ENCODE results near the gene SPATA46.
"Not testable (repeated sequence)": the region's sequence is repeated elsewhere in the genome, so short reads cannot be mapped to it uniquely, and the experiment has no call there.

SPATA46 gene

GRCh38 chr1:162353702-162354101 is 23.0 kb downstream of the SPATA46 start:
- no peak for DNase-seq (ENCODE audit: low spot score)

- no peak for DNase-seq (ENCODE audit: low spot score)
These were observed 23.6 kb downstream of the SPATA46 start for GRCh38 chr1:162353078-162353477.

- DNase-seq (ENCODE audit: low spot score): not testable (repeated sequence)
These were observed 24.8 kb downstream of the SPATA46 start for GRCh38 chr1:162351874-162352273.

- DNase-seq (ENCODE audit: low spot score): no peak
These were observed 25.3 kb downstream of the SPATA46 start for GRCh38 chr1:162351246-162351842.

- DNase-seq (ENCODE audit: low spot score): no peak
These were observed 26.9 kb downstream of the SPATA46 start for GRCh38 chr1:162349635-162350330.

GRCh38 chr1:162347281-162347680 is 29.4 kb downstream of the SPATA46 start:
- no peak for DNase-seq (ENCODE audit: low spot score)

GRCh38 chr1:162343470-162343869 is 33.2 kb downstream of the SPATA46 start:
- DNase-seq (ENCODE audit: low spot score): no peak

GRCh38 chr1:162342452-162342983 is 34.1 kb downstream of the SPATA46 start:
- DNase-seq (ENCODE audit: low spot score): no peak

- no peak for DNase-seq (ENCODE audit: low spot score)
These were observed 39.9 kb downstream of the SPATA46 start for GRCh38 chr1:162336621-162337285.

- DNase-seq (ENCODE audit: low spot score): no peak
These were observed 41.5 kb downstream of the SPATA46 start for GRCh38 chr1:162335126-162335525.

GRCh38 chr1:162333991-162334390 is 42.7 kb downstream of the SPATA46 start:
- DNase-seq (ENCODE audit: low spot score): no peak

- no peak for DNase-seq (ENCODE audit: low spot score)
These were observed 46.8 kb downstream of the SPATA46 start for GRCh38 chr1:162329826-162330225.

GRCh38 chr1:162328512-162328911 is 48.1 kb downstream of the SPATA46 start:
- no peak for DNase-seq (ENCODE audit: low spot score)

- DNase-seq (ENCODE audit: low spot score): no peak
These were observed 48.9 kb downstream of the SPATA46 start for GRCh38 chr1:162327788-162328165.

GRCh38 chr1:162327144-162327787 is 49.4 kb downstream of the SPATA46 start:
- no peak for DNase-seq (ENCODE audit: low spot score)

- DNase-seq (ENCODE audit: low spot score): no peak
These were observed 50.1 kb downstream of the SPATA46 start for GRCh38 chr1:162326559-162326958.

GRCh38 chr1:162324396-162324795 is 52.3 kb downstream of the SPATA46 start:
- no peak for DNase-seq (ENCODE audit: low spot score)
